ENCODE data around the gene TGM3.

TGM3 gene

GRCh38 chr20:2312876-2313275 lies 17.1 kb downstream of the TGM3 start:
- no peak for DNase-seq

GRCh38 chr20:2313316-2313715 lies 17.5 kb downstream of the TGM3 start:
- no peak for DNase-seq

GRCh38 chr20:2314759-2315439 lies 19.1 kb downstream of the TGM3 start:
- no peak for DNase-seq

- DNase-seq: no peak
These were observed 19.6 kb downstream of the TGM3 start for GRCh38 chr20:2315440-2315778.

GRCh38 chr20:2316847-2317495 lies 21.2 kb downstream of the TGM3 start:
- DNase-seq: no peak

- no peak for DNase-seq
These were observed 25.2 kb downstream of the TGM3 start for GRCh38 chr20:2320813-2321658.

- DNase-seq: no peak
These were observed 27.2 kb downstream of the TGM3 start for GRCh38 chr20:2323051-2323450.

GRCh38 chr20:2326046-2326445 lies 30.2 kb downstream of the TGM3 start:
- no peak for DNase-seq

- DNase-seq: no peak
These were observed 32.1 kb downstream of the TGM3 start for GRCh38 chr20:2327620-2328555.

- DNase-seq: no peak
These were observed 33.5 kb downstream of the TGM3 start for GRCh38 chr20:2329286-2329685.

GRCh38 chr20:2330090-2330695 lies 34.4 kb downstream of the TGM3 start:
- DNase-seq: no peak

- no peak for DNase-seq
These were observed 35.3 kb downstream of the TGM3 start for GRCh38 chr20:2331106-2331505.

GRCh38 chr20:2331901-2332565 lies 36.2 kb downstream of the TGM3 start:
- DNase-seq: no peak

- no peak for DNase-seq
These were observed 36.9 kb downstream of the TGM3 start for GRCh38 chr20:2332711-2333110.

- no peak for DNase-seq
These were observed 38.0 kb downstream of the TGM3 start for GRCh38 chr20:2333821-2334220.

- DNase-seq: no peak
These were observed 39.5 kb downstream of the TGM3 start for GRCh38 chr20:2335096-2335870.

- no peak for DNase-seq
These were observed 40.7 kb downstream of the TGM3 start for GRCh38 chr20:2336471-2336870.

- DNase-seq: no peak
These were observed 41.3 kb downstream of the TGM3 start for GRCh38 chr20:2337142-2337541.

GRCh38 chr20:2338411-2339066 lies 42.7 kb downstream of the TGM3 start:
- no peak for DNase-seq

GRCh38 chr20:2340136-2340535 lies 44.3 kb downstream of the TGM3 start:
- DNase-seq: no peak

GRCh38 chr20:2340823-2341222 lies 45.0 kb downstream of the TGM3 start:
- no peak for DNase-seq
